ENCODE data around the gene IL1R2. TPM values are rescaled to one million over a fixed set of nuclear protein-coding genes. Genes with fewer than 3 reads are reported as not detected.

Gene IL1R2
- total and polyA plus RNA-seq, 2 of the 13 experiments (the other 11 are each of a cell fraction or from before 2014, with no cell fraction given) = 3.6 to 7.3 TPM

- TF ChIP-seq, protein P1, sequence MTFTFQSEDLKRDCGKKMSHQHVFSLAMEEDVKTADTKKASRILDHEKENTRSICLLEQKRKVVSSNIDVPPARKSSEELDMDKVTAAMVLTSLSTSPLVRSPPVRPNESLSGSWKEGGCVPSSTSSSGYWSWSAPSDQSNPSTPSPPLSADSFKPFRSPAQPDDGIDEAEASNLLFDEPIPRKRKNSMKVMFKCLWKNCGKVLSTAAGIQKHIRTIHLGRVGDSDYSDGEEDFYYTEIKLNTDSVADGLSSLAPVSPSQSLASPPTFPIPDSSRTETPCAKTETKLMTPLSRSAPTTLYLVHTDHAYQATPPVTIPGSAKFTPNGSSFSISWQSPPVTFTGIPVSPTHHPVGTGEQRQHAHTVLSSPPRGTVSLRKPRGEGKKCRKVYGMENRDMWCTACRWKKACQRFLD (CRISPR knock-in tag; IDR thresholded peaks at IDR 0.05; ENCODE audit: borderline replicate concordance) = no peak
- TF ChIP-seq RFXAP (CRISPR knock-in tag; IDR thresholded peaks at IDR 0.05; ENCODE audit: borderline replicate concordance) = no peak
- TF ChIP-seq ZNF207 (IDR thresholded peaks at IDR 0.05; ENCODE audit: borderline replicate concordance) = no peak
- TF ChIP-seq E2F1 (CRISPR knock-in tag; IDR thresholded peaks at IDR 0.05) = no peak
- TF ChIP-seq ZKSCAN5 (CRISPR knock-in tag; IDR thresholded peaks at IDR 0.05) = no peak
- no peak for TF ChIP-seq ZNF749 (CRISPR knock-in tag; IDR thresholded peaks at IDR 0.05; ENCODE audit: borderline replicate concordance)
- TF ChIP-seq MLLT10 (CRISPR knock-in tag; IDR thresholded peaks at IDR 0.05) = no peak
- TF ChIP-seq ZFP36L1 (CRISPR knock-in tag; IDR thresholded peaks at IDR 0.05) = 0 out of 2 replicates have a peak, but pooled peaks have one; percentile 4
- no peak for TF ChIP-seq ZBTB21 (CRISPR knock-in tag; IDR thresholded peaks at IDR 0.05)
- TF ChIP-seq GPBP1L1 (CRISPR knock-in tag; IDR thresholded peaks at IDR 0.05) = no peak
- no peak for TF ChIP-seq SRY (CRISPR knock-in tag; IDR thresholded peaks at IDR 0.05)
- TF ChIP-seq PAF1 (CRISPR knock-in tag; IDR thresholded peaks at IDR 0.05) = no peak
- peak; percentile 94 for TF ChIP-seq BCL6 (CRISPR knock-in tag; IDR thresholded peaks at IDR 0.05)
- peak; percentile 41 for TF ChIP-seq TBL1XR1 (IDR thresholded peaks at IDR 0.05; ENCODE audit: borderline replicate concordance, low read length, partially characterized antibody)
- peak; percentile 75 for TF ChIP-seq FOXA3 (CRISPR knock-in tag; IDR thresholded peaks at IDR 0.05)
- TF ChIP-seq ZNF143 (CRISPR knock-in tag; IDR thresholded peaks at IDR 0.05) = no peak
- TF ChIP-seq ZNF496 (CRISPR knock-in tag; IDR thresholded peaks at IDR 0.05; ENCODE audit: insufficient replicate concordance) = no peak
- TF ChIP-seq ERF (CRISPR knock-in tag; IDR thresholded peaks at IDR 0.05) = no peak
- TF ChIP-seq MYPOP (CRISPR knock-in tag; IDR thresholded peaks at IDR 0.05) = peak; percentile 82; the same call in 1 of the 2 replicates
- TF ChIP-seq JARID2 (CRISPR knock-in tag; IDR thresholded peaks at IDR 0.05; ENCODE audit: insufficient replicate concordance) = no peak
- TF ChIP-seq ZBTB14 (CRISPR knock-in tag; IDR thresholded peaks at IDR 0.05) = no peak
- TF ChIP-seq NFIC (IDR thresholded peaks at IDR 0.05; ENCODE audit: low read length) = peak; percentile 72
- TF ChIP-seq GLI4 (CRISPR knock-in tag; IDR thresholded peaks at IDR 0.05; ENCODE audit: borderline replicate concordance) = 0 out of 2 replicates have a peak, but pooled peaks have one; percentile 28
Observed at GRCh38 chr2:102064679-102065674, 73.2 kb downstream of the IL1R2 start (continued).
